GM12801 (cell line): ENCODE data around the gene GPN2.

Source experiments
- CTCF ChIP-seq: IDR thresholded peaks from one replicate; pipeline ENCODE4 v1.5.1; 2011; ENCODE audit warnings: control low read depth; ENCODE audit not compliant: insufficient read length; ENCODE audit errors: extremely low read depth

Gene GPN2

GRCh38 chr1:26897351-26897750 is 7.3 kb upstream of the GPN2 start:
- TF ChIP-seq CTCF = no peak

GRCh38 chr1:26894263-26894662 is 4.2 kb upstream of the GPN2 start:
- TF ChIP-seq CTCF = no peak

- TF ChIP-seq CTCF = no peak
Observed at GRCh38 chr1:26890467-26890796, 349 bp upstream of the GPN2 start.

GRCh38 chr1:26888231-26888630 is 1.9 kb downstream of the GPN2 start:
- no peak for TF ChIP-seq CTCF

- TF ChIP-seq CTCF = no peak
Observed at GRCh38 chr1:26887125-26887524, 3.0 kb downstream of the GPN2 start.

GRCh38 chr1:26882696-26883463 is 7.2 kb downstream of the GPN2 start:
- no peak for TF ChIP-seq CTCF

GRCh38 chr1:26879793-26880192 is 10.3 kb downstream of the GPN2 start:
- no peak for TF ChIP-seq CTCF
